HFF-Myc (cell line): ENCODE measurements around the gene NES.

Experiments used
- DNase-seq: peaks from one replicate; pipeline ENCODE4 v3.0.0-alpha.2; 2011; ENCODE audit warnings: low read depth; ENCODE audit errors: extremely low read depth
- H3K4me3 ChIP-seq: replicated peaks from 2 replicates; pipeline ENCODE4 v1.5.1; 2011; ENCODE audit warnings: low read depth, mild to moderate bottlenecking, control low read depth, low read length
- TF ChIP-seq, protein P1 (sequence below): IDR thresholded peaks from 2 replicates; pipeline ENCODE4 v1.5.1; 2012; ENCODE audit warnings: mild to moderate bottlenecking, low read depth, low read length, control low read depth; ENCODE audit errors: missing control alignments

NES gene

DNA sequence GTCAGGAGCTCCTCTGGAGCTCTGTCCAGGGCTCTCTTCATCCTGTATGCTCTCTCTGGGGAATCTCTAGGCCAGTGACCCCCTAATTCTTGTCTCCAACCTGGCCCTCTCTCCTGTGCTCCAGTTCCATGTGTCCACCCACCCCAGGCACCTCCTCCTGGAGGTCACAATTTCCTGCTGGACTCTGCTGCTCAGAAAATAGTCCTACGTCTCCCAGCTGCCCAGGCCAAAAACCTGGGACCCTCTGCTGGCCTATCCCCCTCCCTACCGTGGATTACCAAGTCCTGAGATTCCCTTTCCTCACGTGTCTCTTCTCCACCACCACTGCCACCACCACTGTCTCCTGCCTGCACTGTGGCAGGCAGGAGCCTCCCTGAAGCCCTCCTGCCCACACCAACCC, 11.7 kb downstream of the NES start:
- no peak overlapping the region for H3K4me3 ChIP-seq
- DNase-seq: no peak
- TF ChIP-seq, protein P1, sequence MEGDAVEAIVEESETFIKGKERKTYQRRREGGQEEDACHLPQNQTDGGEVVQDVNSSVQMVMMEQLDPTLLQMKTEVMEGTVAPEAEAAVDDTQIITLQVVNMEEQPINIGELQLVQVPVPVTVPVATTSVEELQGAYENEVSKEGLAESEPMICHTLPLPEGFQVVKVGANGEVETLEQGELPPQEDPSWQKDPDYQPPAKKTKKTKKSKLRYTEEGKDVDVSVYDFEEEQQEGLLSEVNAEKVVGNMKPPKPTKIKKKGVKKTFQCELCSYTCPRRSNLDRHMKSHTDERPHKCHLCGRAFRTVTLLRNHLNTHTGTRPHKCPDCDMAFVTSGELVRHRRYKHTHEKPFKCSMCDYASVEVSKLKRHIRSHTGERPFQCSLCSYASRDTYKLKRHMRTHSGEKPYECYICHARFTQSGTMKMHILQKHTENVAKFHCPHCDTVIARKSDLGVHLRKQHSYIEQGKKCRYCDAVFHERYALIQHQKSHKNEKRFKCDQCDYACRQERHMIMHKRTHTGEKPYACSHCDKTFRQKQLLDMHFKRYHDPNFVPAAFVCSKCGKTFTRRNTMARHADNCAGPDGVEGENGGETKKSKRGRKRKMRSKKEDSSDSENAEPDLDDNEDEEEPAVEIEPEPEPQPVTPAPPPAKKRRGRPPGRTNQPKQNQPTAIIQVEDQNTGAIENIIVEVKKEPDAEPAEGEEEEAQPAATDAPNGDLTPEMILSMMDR: no peak

DNA sequence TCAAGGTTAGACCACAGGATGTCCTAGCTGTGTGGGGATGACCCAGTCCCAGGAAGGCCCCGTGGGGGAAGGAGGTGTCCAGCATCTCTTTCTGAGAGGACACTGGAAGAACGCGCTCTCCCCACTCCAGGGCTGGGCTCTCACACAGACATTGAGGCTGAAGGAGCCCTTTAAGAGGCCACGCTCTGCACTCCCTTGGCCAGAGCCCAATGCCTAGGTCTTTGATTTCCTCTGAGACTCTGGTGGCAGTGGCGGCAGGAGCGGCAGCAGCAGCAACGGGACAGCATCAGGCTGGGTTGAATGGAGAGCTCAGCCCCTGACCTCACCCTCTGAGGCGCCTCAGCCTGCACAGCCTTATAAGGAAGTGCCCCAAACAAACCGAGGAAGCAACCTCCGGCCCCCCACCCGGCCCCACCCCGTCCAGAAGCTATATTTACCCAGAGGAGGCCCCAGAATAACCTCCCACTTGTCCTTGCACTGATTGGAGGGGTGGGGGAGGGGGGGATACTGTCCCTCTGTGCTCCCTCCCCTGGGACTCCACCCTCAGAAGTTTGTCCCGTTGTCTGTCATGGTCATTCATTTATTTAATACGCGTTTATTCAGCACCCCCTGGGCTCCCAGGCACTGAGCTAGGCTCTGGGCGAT, 12.3 kb downstream of the NES start:
- H3K4me3 ChIP-seq: no peak overlapping the region
- DNase-seq: no peak
- TF ChIP-seq, protein P1: no peak

DNA sequence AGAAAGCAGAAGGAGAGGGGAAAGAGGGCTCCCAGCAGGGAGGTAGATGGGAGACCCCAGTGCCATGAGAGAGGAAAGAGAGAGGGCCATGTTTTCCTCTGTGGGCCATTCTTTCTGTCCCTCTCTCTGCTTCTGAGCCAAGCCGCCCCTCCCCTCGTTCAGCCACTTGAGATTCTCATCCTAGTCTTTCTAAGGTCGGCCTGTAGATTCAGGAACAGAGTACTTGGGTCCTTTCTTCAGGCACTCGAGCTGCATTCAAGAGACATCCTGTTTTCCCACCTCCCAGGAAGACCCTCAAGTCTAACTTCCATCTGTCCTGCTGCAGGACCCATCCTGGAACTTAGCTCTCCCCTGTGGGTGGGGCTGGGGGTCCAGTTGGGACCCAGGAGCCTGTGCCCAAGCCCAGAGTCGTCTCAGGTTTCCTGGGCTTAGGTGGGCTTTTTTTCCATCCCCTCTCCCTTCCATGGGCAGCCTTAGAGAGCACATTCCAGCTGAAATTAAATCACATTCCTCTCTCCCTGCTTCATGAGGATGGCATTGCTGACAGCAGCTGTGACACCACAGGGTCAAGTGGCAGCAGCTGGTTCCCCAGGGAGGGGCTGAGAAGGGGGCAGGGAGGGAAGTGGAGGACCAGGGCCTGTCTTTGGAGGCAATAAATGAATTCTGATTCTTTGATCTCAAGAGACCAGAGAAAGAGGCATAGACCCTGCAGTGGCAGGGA, 13.0 kb downstream of the NES start:
- H3K4me3 ChIP-seq: no peak overlapping the region
- DNase-seq: no peak
- TF ChIP-seq, protein P1: no peak

DNA sequence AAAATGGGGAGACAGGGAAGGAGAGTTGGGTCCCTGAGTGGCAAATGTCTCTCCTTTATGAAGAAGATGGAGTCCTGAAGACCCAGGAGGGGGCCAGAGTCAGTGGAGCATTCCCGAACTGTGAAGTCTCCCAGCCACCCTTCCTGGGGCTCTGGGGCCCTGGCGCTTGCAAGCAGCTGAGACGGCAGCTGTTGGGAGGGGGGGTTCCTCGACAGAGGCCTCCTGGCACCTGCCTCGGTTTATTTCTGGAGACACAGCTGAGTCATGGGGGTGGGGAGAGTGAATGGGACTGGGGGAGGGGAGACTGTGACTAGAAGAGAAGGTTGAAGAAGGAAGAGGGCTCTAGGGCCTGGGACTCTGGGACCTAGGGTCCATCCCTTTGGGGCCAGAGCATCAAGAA, 14.0 kb downstream of the NES start:
- DNase-seq: no peak
- TF ChIP-seq, protein P1: no peak
- no peak overlapping the region for H3K4me3 ChIP-seq

DNA sequence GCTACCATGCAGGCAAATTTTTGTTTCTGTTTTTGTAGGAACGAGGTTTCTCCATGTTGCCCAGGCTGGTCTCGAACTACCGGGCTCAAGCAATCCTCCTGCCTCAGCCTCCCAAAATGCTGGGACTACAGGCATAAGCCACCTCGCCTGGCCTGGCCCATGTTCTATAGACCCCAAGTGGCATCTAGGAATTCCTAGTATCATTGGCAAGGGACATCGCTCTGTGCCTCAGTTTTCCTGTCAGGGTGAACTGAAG, 14.5 kb downstream of the NES start:
- H3K4me3 ChIP-seq: no peak overlapping the region
- TF ChIP-seq, protein P1: no peak

DNA sequence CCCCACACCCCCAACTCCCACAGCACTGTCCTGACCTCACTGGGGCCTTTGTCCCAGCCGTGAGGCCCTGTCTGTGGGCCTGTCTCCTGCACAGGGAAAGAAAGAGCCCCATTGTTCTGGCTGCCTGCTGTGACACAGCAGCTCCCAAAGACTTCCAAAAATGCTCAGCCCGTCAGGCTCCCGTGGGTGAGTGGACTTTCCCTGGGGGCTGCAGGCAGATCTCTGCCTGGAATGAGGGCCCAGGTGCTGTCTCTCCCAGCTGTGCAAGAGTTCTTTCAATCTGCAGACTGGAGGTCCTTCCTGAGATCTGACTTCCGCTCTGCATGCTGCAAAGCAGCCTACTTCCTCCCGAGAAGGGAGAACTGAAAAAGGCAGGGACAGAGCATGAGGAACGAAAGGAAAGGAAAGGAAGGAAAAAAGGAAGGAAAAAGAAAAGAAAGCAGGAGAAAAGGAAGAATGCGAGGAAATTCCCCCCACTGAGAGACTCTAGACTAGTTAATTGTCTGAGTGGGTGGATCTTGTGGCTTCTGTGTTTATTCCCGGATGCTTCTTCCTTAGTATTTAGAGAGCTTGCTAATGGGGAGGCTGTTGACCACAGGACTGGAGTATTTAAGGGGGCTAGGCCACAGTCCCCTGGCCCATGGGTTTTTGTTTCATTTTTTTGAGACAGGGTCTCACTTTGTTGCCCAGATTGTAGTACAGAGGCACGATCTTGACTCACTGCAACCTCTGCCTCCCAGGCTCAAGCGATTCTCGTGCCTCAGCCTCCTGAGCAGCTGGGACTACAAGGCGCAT, 15.0 kb downstream of the NES start:
- DNase-seq: no peak
- H3K4me3 ChIP-seq: no peak overlapping the region
- TF ChIP-seq, protein P1: no peak

More for the DNA sequence above, 14.5 kb downstream of the NES start:
- no peak for DNase-seq
